Measurements from ENCODE around the gene DNASE2B. TPM values are rescaled to one million over a fixed set of nuclear protein-coding genes. Genes with fewer than 3 reads are reported as not detected.

Gene DNASE2B
- total RNA-seq, 1 donor from 2014 or later: not detected

DNA sequence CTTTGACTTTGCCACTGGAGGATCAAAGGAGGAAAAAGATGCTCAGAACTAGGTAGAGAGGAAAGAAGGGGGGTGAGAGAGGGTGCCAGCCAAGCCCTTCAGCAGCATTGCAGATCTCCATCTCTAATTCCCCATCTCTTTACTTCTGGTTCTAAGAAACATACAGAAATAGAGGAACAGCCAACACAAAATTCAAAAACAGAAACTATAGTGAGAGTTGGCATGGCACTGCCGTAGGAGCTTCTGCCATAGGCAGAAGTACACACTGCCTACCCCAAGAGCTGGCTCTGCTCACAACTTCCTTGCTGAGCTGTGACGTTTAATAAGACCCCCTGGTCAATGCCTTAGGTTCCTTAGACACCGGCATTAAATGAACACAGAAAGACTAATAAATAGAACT is 54.2 kb downstream of the DNASE2B start:
- DNase-seq (ENCODE audit: low read depth in 2 of 2): no peak

DNA sequence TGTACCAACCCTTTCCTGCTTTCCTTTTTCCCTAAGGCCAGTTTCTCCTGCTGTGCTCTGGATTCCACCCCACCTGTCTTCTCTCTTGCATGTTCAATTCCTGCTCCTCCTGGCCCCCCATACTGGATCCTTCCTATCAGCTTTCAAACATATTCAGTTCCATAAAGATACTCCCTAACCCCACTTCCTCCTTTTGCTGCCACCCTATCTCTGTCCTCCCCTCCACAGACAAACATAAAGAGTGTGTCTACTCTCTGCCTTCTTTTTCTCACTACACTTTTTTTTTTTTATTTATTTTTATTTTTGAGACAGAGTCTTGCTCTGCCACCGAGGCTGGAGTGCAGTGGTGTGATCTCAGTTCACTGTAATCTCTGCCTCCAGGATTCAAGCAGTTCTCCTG is 63.8 kb downstream of the DNASE2B start:
- no peak for DNase-seq (ENCODE audit: low read depth in 2 of 2)

Other genes with a start within 250 kb of the DNASE2B start
- gene SAMD13, start 96.8 kb upstream of the DNASE2B start, total RNA-seq: 0.63 and 1.0 TPM in 2 replicates
- 18.5 and 20.0 TPM in 2 replicates for gene RPF1, start 80.8 kb downstream of the DNASE2B start, total RNA-seq
- 0.13 and 0.38 TPM in 2 replicates for gene SPATA1, start 107.9 kb downstream of the DNASE2B start, total RNA-seq
- gene GNG5, start 108.1 kb downstream of the DNASE2B start, total RNA-seq: 10.1 and 17.8 TPM in 2 replicates
- gene CTBS, start 176.0 kb downstream of the DNASE2B start, total RNA-seq: 3.2 and 5.2 TPM in 2 replicates

Measured in dermis microvascular lymphatic vessel endothelial cell (primary cell).